Bronchial epithelial cell (primary cell): ENCODE data around the gene ZACN. TPM values are rescaled to one million over a fixed set of nuclear protein-coding genes. Genes with fewer than 3 reads are reported as not detected.
A peak's percentile ranks its signal among the peaks of the same experiment; 100 is the strongest.

Experiments
- DNase-seq: peaks from one replicate; pipeline ENCODE4 v3.0.0-alpha.2; 2010; ENCODE audit warnings: low read depth
- FAIRE-seq: peaks from 2 replicates; lab custom pipeline; 2011; peaks lifted over from hg19 to GRCh38; lab: Jason Lieb, UNC
- H3K27me3 ChIP-seq: 2 replicates; pipeline ENCODE4 v1.5.1; 2011; ENCODE audit warnings: low read length; ENCODE audit not compliant: control insufficient read depth, insufficient read depth
- H3K36me3 ChIP-seq: 2 replicates; pipeline ENCODE4 v1.5.1; 2011; ENCODE audit warnings: low read length; ENCODE audit not compliant: control insufficient read depth, insufficient read depth
- H3K4me3 ChIP-seq: 2 replicates; pipeline ENCODE4 v1.5.1; 2011; ENCODE audit warnings: mild to moderate bottlenecking, low read depth, low read length, control low read depth
- CTCF ChIP-seq: IDR thresholded peaks from 2 replicates; pipeline ENCODE4 v1.5.1; 2011; ENCODE audit warnings: mild to moderate bottlenecking, moderate library complexity, low read length, control low read depth, inconsistent platforms; ENCODE audit not compliant: insufficient read depth, severe bottlenecking
- total RNA-seq: library from RNA; depleted of rRNA; stranded (reverse); fragments of >200 nt; gene quantifications from 2 replicates; pipeline ENCODE4 v1.2.1, GENCODE V29; 2014

Gene ZACN
- total RNA-seq, 1 donor from 2014 or later = not detected

GRCh38 chr17:76121932-76122430, 43.0 kb downstream of the ZACN start:
- peak overlapping the region; percentile 25 for H3K4me3 ChIP-seq
- TF ChIP-seq CTCF = no peak
- no peaks in the 10 kb centered on the region for H3K27me3 ChIP-seq
- DNase-seq (no peak), FAIRE-seq (no peak)
- H3K36me3 ChIP-seq = no peaks in the 10 kb centered on the region

GRCh38 chr17:76122431-76123190, 43.6 kb downstream of the ZACN start:
- DNase-seq (no peak), FAIRE-seq (no peak)
- H3K27me3 ChIP-seq = no peaks in the 10 kb centered on the region
- no peaks in the 10 kb centered on the region for H3K36me3 ChIP-seq
- no peak overlapping the region for H3K4me3 ChIP-seq
- TF ChIP-seq CTCF = no peak

- TF ChIP-seq CTCF = no peak
- no peak for FAIRE-seq
- H3K36me3 ChIP-seq = no peaks in the 10 kb centered on the region
Observed at GRCh38 chr17:76123191-76123499, 44.2 kb downstream of the ZACN start.

GRCh38 chr17:76123749-76124581, 45.0 kb downstream of the ZACN start:
- no peak for TF ChIP-seq CTCF
- DNase-seq = no peak
- no peak for FAIRE-seq
- Histone ChIP-seq H3K36me3 (no peaks in the 10 kb centered on the region), H3K27me3 (no peaks in the 10 kb centered on the region), H3K4me3 (no peak overlapping the region)

More at GRCh38 chr17:76123191-76123499, 44.2 kb downstream of the ZACN start:
- no peak for DNase-seq
- Histone ChIP-seq H3K27me3 (no peaks in the 10 kb centered on the region), H3K4me3 (no peak overlapping the region)

- TF ChIP-seq CTCF = peak; percentile 5
- Histone ChIP-seq H3K36me3 (no peaks in the 10 kb centered on the region), H3K4me3 (no peak overlapping the region), H3K27me3 (no peaks in the 10 kb centered on the region)
- FAIRE-seq = no peak
- no peak for DNase-seq
Observed at GRCh38 chr17:76124582-76125390, 45.8 kb downstream of the ZACN start.
